MM.1S (cell line): Measurements from ENCODE around the gene DGUOK.

ENCODE experiments used
- EZH2 ChIP-seq: fragments of 300-600 bp; sonication (generic); optimal IDR thresholded peaks from 2 replicates; pipeline ENCODE3; 2017; ENCODE audit warnings: low read depth, mild to moderate bottlenecking, antibody characterized with exemption, low read length, mixed read lengths
- EZH2phosphoT487 ChIP-seq: fragments of 300-600 bp; sonication (generic); IDR thresholded peaks from 2 replicates; pipeline ENCODE4 v1.6.1; 2018; ENCODE audit warnings: antibody characterized with exemption, low read length
- TF ChIP-seq, protein P1 (sequence below): fragments of 300-600 bp; sonication (generic); IDR thresholded peaks from 2 replicates; pipeline ENCODE4 v1.5.1; 2016; ENCODE audit warnings: antibody characterized with exemption, low read length, mixed read lengths

GRCh38 chr2:73969356-73969755 is 42.7 kb downstream of the DGUOK start:
- TF ChIP-seq, protein P1, sequence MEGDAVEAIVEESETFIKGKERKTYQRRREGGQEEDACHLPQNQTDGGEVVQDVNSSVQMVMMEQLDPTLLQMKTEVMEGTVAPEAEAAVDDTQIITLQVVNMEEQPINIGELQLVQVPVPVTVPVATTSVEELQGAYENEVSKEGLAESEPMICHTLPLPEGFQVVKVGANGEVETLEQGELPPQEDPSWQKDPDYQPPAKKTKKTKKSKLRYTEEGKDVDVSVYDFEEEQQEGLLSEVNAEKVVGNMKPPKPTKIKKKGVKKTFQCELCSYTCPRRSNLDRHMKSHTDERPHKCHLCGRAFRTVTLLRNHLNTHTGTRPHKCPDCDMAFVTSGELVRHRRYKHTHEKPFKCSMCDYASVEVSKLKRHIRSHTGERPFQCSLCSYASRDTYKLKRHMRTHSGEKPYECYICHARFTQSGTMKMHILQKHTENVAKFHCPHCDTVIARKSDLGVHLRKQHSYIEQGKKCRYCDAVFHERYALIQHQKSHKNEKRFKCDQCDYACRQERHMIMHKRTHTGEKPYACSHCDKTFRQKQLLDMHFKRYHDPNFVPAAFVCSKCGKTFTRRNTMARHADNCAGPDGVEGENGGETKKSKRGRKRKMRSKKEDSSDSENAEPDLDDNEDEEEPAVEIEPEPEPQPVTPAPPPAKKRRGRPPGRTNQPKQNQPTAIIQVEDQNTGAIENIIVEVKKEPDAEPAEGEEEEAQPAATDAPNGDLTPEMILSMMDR = no peak
- no peak for TF ChIP-seq EZH2
- no peak for TF ChIP-seq EZH2phosphoT487
